SJSA1 (cell line): ENCODE data around the gene ZNF77. TPM values are rescaled to one million over a fixed set of nuclear protein-coding genes. Genes with fewer than 3 reads are reported as not detected.
"Not testable (repeated sequence)": the region's sequence is repeated elsewhere in the genome, so short reads cannot be mapped to it uniquely, and the experiment has no call there.

Experiments used
- DNase-seq, 2 experiments: peaks; one replicate each; pipeline ENCODE4 v3.0.0-alpha.2; 2015 to 2020; ENCODE audit warnings: low spot score in 2 of 2, low read depth in 1 of 2
- H3K27ac ChIP-seq: fragments of 250-450 bp; sonication (Bioruptor Pico); 2 replicates; pipeline ENCODE4 v1.5.1; 2020; ENCODE audit warnings: mild to moderate bottlenecking, moderate library complexity
- H3K27me3 ChIP-seq: fragments of 250-450 bp; sonication (Bioruptor Pico); replicated peaks from 2 replicates; pipeline ENCODE4 v1.5.1; 2020; ENCODE audit warnings: mild to moderate bottlenecking, moderate library complexity
- H3K36me3 ChIP-seq: fragments of 250-450 bp; sonication (Bioruptor Pico); 2 replicates; pipeline ENCODE4 v1.5.1; 2020; ENCODE audit warnings: mild to moderate bottlenecking
- H3K4me1 ChIP-seq: fragments of 250-450 bp; sonication (Bioruptor Pico); replicated peaks from 2 replicates; pipeline ENCODE4 v1.6.1; 2021; ENCODE audit warnings: mild to moderate bottlenecking
- H3K4me3 ChIP-seq: fragments of 250-450 bp; sonication (Bioruptor Pico); 2 replicates; pipeline ENCODE4 v1.5.1; 2020; ENCODE audit warnings: mild to moderate bottlenecking
- H3K9me3 ChIP-seq: fragments of 250-450 bp; sonication (Bioruptor Pico); replicated peaks from 2 replicates; pipeline ENCODE4 v1.5.1; 2020; ENCODE audit warnings: mild to moderate bottlenecking
- total RNA-seq: library from RNA; depleted of rRNA; stranded (reverse); fragments of >200 nt; shearing (Covaris generic); gene quantifications from 2 replicates; pipeline ENCODE4 v1.2.3, GENCODE V29; 2014

ZNF77 gene
- total RNA-seq, 1 experiment from 2014 or later: 5.6 TPM

GRCh38 chr19:2978772-2979171 lies 34.0 kb upstream of the ZNF77 start:
- no peak overlapping the region for H3K27ac ChIP-seq
- no peaks in the 10 kb centered on the region for H3K9me3 ChIP-seq
- H3K4me1 ChIP-seq: peaks cover 26% of the 10 kb centered on the region
- H3K4me3 ChIP-seq: no peak overlapping the region
- DNase-seq: no peak
- H3K36me3 ChIP-seq: no peaks in the 10 kb centered on the region
- no peaks in the 10 kb centered on the region for H3K27me3 ChIP-seq

- Histone ChIP-seq H3K9me3 (no peaks in the 10 kb centered on the region), H3K27me3 (no peaks in the 10 kb centered on the region), H3K4me1 (peaks cover 21% of the 10 kb centered on the region), H3K27ac (no peak overlapping the region), H3K36me3 (no peaks in the 10 kb centered on the region), H3K4me3 (no peak overlapping the region)
- DNase-seq: no peak
Observed at GRCh38 chr19:2978166-2978767, 33.5 kb upstream of the ZNF77 start.

- H3K4me3 ChIP-seq: peak overlapping the region; percentile 44
Observed at GRCh38 chr19:2977746-2978138, 33.0 kb upstream of the ZNF77 start.

GRCh38 chr19:2977001-2977745 lies 32.4 kb upstream of the ZNF77 start, which contains the start of gene TLE6:
TSS of gene TLE6 (plus strand) at chr19:2977564. CDS start at chr19:2978234, 670 bp downstream.
- peak; percentile 94 to 98 for DNase-seq
- Histone ChIP-seq H3K4me1 (peaks cover 15% of the 10 kb centered on the region), H3K27ac (0 out of 2 replicates have a peak within 1 kb of the TSS, but pooled peaks have one; percentile 5), H3K4me3 (peak within 1 kb of the TSS; percentile 44), H3K36me3 (no peaks in the 10 kb centered on the region), H3K9me3 (no peaks in the 10 kb centered on the region), H3K27me3 (no peaks in the 10 kb centered on the region)

More at GRCh38 chr19:2977746-2978138, 33.0 kb upstream of the ZNF77 start:
- Histone ChIP-seq H3K9me3 (no peaks in the 10 kb centered on the region), H3K27ac (0 out of 2 replicates have a peak overlapping the region, but pooled peaks have one; percentile 5), H3K27me3 (no peaks in the 10 kb centered on the region), H3K4me1 (peaks cover 15% of the 10 kb centered on the region), H3K36me3 (no peaks in the 10 kb centered on the region)
- DNase-seq: no peak

GRCh38 chr19:2976609-2977000 lies 31.8 kb upstream of the ZNF77 start:
- no peaks in the 10 kb centered on the region for H3K9me3 ChIP-seq
- no peaks in the 10 kb centered on the region for H3K36me3 ChIP-seq

GRCh38 chr19:2974342-2975041 lies 29.7 kb upstream of the ZNF77 start:
- H3K27ac ChIP-seq: no peak overlapping the region
- no peak for DNase-seq
- H3K4me1 ChIP-seq: peaks cover 23% of the 10 kb centered on the region
- no peaks in the 10 kb centered on the region for H3K9me3 ChIP-seq
- H3K27me3 ChIP-seq: no peaks in the 10 kb centered on the region
- H3K4me3 ChIP-seq: no peak overlapping the region
- no peaks in the 10 kb centered on the region for H3K36me3 ChIP-seq

More at GRCh38 chr19:2976609-2977000, 31.8 kb upstream of the ZNF77 start:
- no peak for DNase-seq
- H3K27ac ChIP-seq: no peak overlapping the region
- peak overlapping the region; percentile 44 for H3K4me3 ChIP-seq
- H3K4me1 ChIP-seq: peaks cover 19% of the 10 kb centered on the region
- H3K27me3 ChIP-seq: no peaks in the 10 kb centered on the region

GRCh38 chr19:2973229-2973628 lies 28.5 kb upstream of the ZNF77 start:
- no peaks in the 10 kb centered on the region for H3K9me3 ChIP-seq
- peaks cover 23% of the 10 kb centered on the region for H3K4me1 ChIP-seq
- no peak for DNase-seq

GRCh38 chr19:2970201-2970835 lies 25.5 kb upstream of the ZNF77 start:
- no peaks in the 10 kb centered on the region for H3K27me3 ChIP-seq
- H3K36me3 ChIP-seq: no peaks in the 10 kb centered on the region
- H3K4me3 ChIP-seq: no peak overlapping the region
- H3K4me1 ChIP-seq: peaks cover 10% of the 10 kb centered on the region
- H3K9me3 ChIP-seq: no peaks in the 10 kb centered on the region
- H3K27ac ChIP-seq: no peak overlapping the region
- DNase-seq: no peak

More at GRCh38 chr19:2973229-2973628, 28.5 kb upstream of the ZNF77 start:
- Histone ChIP-seq H3K27me3 (no peaks in the 10 kb centered on the region), H3K4me3 (no peak overlapping the region), H3K27ac (no peak overlapping the region), H3K36me3 (no peaks in the 10 kb centered on the region)

GRCh38 chr19:2969104-2969504 lies 24.3 kb upstream of the ZNF77 start:
- no peak for DNase-seq
- Histone ChIP-seq H3K27ac (no peak overlapping the region), H3K36me3 (no peaks in the 10 kb centered on the region), H3K9me3 (no peaks in the 10 kb centered on the region), H3K4me1 (peaks cover 10% of the 10 kb centered on the region), H3K4me3 (no peak overlapping the region), H3K27me3 (no peaks in the 10 kb centered on the region)

GRCh38 chr19:2967972-2968371 lies 23.2 kb upstream of the ZNF77 start:
- Histone ChIP-seq H3K4me1 (peaks cover 10% of the 10 kb centered on the region), H3K27me3 (no peaks in the 10 kb centered on the region), H3K4me3 (no peak overlapping the region), H3K27ac (no peak overlapping the region), H3K9me3 (no peaks in the 10 kb centered on the region), H3K36me3 (no peaks in the 10 kb centered on the region)
- no peak for DNase-seq

- Histone ChIP-seq H3K9me3 (no peaks in the 10 kb centered on the region), H3K4me1 (peaks cover 6% of the 10 kb centered on the region), H3K36me3 (no peaks in the 10 kb centered on the region)
Observed at GRCh38 chr19:2964874-2965273, 20.1 kb upstream of the ZNF77 start.

GRCh38 chr19:2963631-2964030 lies 18.9 kb upstream of the ZNF77 start:
- H3K4me3 ChIP-seq, DNase-seq, H3K27me3 ChIP-seq, H3K27ac ChIP-seq, H3K36me3 ChIP-seq, H3K4me1 ChIP-seq, H3K9me3 ChIP-seq: not testable (repeated sequence)

More at GRCh38 chr19:2964874-2965273, 20.1 kb upstream of the ZNF77 start:
- DNase-seq: no peak
- Histone ChIP-seq H3K4me3 (no peak overlapping the region), H3K27ac (no peak overlapping the region), H3K27me3 (no peaks in the 10 kb centered on the region)

GRCh38 chr19:2963122-2963521 lies 18.4 kb upstream of the ZNF77 start:
- no peaks in the 10 kb centered on the region for H3K9me3 ChIP-seq
- H3K4me3 ChIP-seq: no peak overlapping the region
- H3K4me1 ChIP-seq: peaks cover 7% of the 10 kb centered on the region
- no peaks in the 10 kb centered on the region for H3K27me3 ChIP-seq
- H3K36me3 ChIP-seq: no peaks in the 10 kb centered on the region
- no peak overlapping the region for H3K27ac ChIP-seq
- no peak for DNase-seq
